Dendritic cell treated with granulocyte-macrophage colony-stimulating factor and Interleukin-4, amounts not matched to agents 40 ng/mL and 50 ng/mL, for 4 days (primary cell): ENCODE results near the gene UGT1A6.

Experiments used
- H3K27ac Mint-ChIP-seq: one replicate; pipeline ENCODE4 v1.8.0; 2022; ENCODE audit warnings: mild to moderate bottlenecking, mixed read lengths
- H3K27me3 Mint-ChIP-seq: one replicate; pipeline ENCODE4 v1.8.0; 2022; ENCODE audit warnings: mild to moderate bottlenecking, mixed read lengths
- H3K36me3 Mint-ChIP-seq: one replicate; pipeline ENCODE4 v1.8.0; 2022; ENCODE audit warnings: low read depth, mixed read lengths
- H3K4me1 Mint-ChIP-seq: one replicate; pipeline ENCODE4 v1.8.0; 2022; ENCODE audit warnings: low read depth, mixed read lengths
- H3K4me3 Mint-ChIP-seq: one replicate; pipeline ENCODE4 v1.8.0; 2022; ENCODE audit warnings: mild to moderate bottlenecking, moderate library complexity, mixed read lengths
- H3K9me3 Mint-ChIP-seq: one replicate; pipeline ENCODE4 v1.8.0; 2022; ENCODE audit warnings: mixed read lengths
- intact Hi-C: fragments of 100-400 bp; cut with micrococcal nuclease; formaldehyde crosslinking; loops from one replicate; pipeline ENCODE4 v1.15.0; 2022

Gene UGT1A6

DNA sequence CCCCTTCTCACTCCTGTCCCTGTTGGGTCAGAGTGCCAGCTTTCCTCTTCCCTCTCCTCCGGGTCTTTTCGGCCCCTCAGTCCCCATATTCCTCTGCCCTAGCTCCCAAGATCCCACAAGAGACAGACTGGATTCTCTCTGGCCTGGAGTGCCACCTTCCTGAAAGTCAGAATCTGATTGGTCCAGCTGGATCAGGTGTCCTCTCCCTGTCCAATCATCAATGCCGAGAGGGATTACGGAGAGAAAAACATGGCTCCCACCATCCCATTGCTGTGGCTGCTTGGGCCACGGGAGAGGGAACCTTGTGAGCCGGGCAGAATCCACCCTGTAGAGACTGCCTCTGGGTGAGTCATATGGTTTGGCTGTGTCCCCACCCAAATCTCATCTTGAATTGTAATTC lies 82.7 kb downstream of the UGT1A6 start:
- Mint-ChIP-seq H3K4me3 (no peak overlapping the region), H3K36me3 (no peaks in the 10 kb centered on the region), H3K9me3 (peaks cover 22% of the 10 kb centered on the region), H3K4me1 (no peaks in the 10 kb centered on the region), H3K27me3 (no peaks in the 10 kb centered on the region), H3K27ac (no peak overlapping the region)
- intact Hi-C loops: no loop called here

DNA sequence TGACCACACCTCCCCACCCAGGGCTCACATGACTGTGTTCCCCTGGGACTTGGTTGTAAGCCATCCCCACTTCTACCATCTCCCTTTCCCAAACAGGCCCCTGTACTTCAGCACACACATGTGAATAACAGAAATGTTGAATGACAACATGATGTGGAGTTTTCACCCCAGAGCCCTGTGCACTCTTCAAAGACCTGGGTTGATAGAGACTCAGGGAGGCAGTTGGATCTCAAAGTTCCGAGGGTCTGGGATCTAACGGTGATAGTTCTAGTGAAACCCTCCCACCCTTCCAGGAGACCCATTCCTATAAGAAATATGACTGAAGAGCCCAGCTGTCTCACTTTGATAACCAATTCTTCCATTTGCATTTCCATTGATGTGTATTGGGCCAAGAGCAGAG lies 85.3 kb downstream of the UGT1A6 start, which contains the start of gene MROH2A:
Gene MROH2A, plus strand, starts transcription at position 301 of the 400 bp plus-strand sequence. CDS start 1,029 bp downstream, outside the sequence.
- Mint-ChIP-seq H3K27me3 (no peaks in the 10 kb centered on the region), H3K4me1 (no peaks in the 10 kb centered on the region), H3K27ac (no peak within 1 kb of the TSS), H3K36me3 (no peaks in the 10 kb centered on the region), H3K4me3 (no peak within 1 kb of the TSS), H3K9me3 (peaks cover 22% of the 10 kb centered on the region)
- intact Hi-C loops: no loop called here

DNA sequence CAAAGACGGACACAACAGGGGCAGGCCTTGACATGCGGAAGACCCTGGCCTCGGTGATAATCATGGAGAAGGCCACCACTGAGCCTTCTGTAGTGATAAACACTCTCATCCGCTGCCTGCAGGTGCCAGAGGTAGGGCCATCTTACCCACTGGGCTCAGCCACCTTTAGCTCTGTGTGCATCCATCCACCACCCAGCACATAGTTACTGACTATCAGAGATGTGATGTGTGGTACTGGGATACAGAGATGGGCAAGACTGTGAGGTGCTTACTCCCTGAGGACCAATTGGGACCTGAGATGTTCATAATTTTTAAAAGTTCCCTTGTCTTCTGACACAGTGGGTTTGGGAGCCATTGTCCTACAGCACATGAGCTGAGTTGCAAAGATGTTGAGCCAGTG lies 87.0 kb downstream of the UGT1A6 start:
- H3K4me1 Mint-ChIP-seq: no peaks in the 10 kb centered on the region

DNA sequence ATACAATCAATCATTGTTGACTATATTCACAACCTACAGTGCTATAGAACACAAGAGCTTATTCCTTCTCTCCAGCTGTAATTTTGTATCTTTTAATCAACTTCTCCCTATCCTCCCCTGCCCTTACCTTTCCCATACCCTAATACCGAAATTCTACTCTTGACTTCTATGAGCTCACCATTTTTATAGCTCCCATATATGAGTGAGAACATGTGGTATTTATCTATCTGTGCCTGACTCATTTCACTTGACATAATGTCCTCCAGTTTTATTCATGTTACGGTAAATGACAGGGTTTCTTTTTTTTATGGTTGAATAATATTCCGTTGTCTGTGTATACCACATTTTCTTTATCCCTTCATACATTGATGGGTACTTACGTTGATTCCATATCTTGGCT lies 88.1 kb downstream of the UGT1A6 start:
- H3K9me3 Mint-ChIP-seq: peaks cover 19% of the 10 kb centered on the region
- no peaks in the 10 kb centered on the region for H3K27me3 Mint-ChIP-seq
- intact Hi-C loops: no loop called here
- no peak overlapping the region for H3K4me3 Mint-ChIP-seq
- H3K36me3 Mint-ChIP-seq: no peaks in the 10 kb centered on the region
- H3K4me1 Mint-ChIP-seq: no peaks in the 10 kb centered on the region
- no peak overlapping the region for H3K27ac Mint-ChIP-seq

More for the DNA sequence above, 87.0 kb downstream of the UGT1A6 start:
- peaks cover 22% of the 10 kb centered on the region for H3K9me3 Mint-ChIP-seq
- intact Hi-C loops: no loop called here
- no peaks in the 10 kb centered on the region for H3K36me3 Mint-ChIP-seq
- H3K4me3 Mint-ChIP-seq: no peak overlapping the region
- no peak overlapping the region for H3K27ac Mint-ChIP-seq
- no peaks in the 10 kb centered on the region for H3K27me3 Mint-ChIP-seq

DNA sequence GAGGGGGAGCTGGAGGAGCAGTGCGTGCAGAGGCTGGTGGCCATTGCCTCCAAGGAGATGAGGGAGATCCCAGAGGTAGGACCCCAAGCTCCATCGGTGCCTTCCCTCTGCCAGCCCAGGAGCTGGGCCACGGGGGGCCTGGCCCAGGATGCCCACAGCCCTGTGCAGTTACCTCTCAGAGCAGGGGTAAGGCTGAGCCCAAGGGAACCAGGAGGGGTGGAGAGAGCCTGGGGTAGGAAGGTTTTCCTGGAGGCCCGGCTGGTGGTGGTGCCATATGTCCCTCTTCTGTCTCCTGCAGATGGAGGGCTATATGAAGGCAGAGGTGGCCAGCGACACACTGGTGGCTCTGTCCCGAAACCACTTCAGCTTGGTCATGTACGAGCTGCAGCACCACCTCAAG lies 96.9 kb downstream of the UGT1A6 start:
- Mint-ChIP-seq H3K27ac (no peak overlapping the region), H3K4me1 (no peaks in the 10 kb centered on the region), H3K9me3 (peaks cover 12% of the 10 kb centered on the region), H3K36me3 (no peaks in the 10 kb centered on the region), H3K4me3 (no peak overlapping the region), H3K27me3 (no peaks in the 10 kb centered on the region)
- intact Hi-C loops: no loop called here

DNA sequence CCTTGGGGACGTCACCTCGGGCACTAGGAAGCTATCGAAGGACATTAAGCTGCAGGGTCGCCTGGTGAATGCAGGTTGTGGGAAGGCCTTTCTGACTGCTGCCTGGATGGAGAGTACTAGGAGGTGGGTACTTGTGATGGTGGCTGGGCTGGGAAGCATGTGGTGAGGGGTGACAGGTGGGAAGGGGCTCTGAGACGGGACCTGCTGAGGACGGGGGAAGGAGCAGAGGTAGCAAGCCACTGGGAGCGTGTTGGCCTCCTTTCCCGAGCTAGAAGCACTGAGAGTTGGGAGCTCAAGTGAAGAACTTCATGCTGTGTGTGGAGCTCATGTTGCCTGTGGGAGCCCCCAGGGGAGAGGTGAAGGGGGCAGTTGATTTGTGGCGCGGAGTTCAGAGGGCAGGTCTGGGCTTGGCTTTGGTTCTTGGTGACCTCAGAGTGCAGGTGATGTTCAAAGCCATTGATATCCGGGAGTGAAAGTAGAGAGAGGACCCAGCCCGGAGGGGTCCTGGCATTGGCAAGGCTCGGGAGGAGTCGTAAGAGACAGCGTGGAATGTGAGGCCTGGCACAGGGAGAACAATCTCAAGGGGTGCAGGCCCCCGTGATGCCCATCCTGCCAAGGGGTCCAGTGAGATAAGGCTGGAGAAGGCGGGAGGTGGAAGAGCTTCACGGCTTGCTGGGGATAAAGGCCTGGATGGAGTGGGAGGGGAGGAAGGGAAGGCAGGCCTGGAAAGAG lies 98.6 kb downstream of the UGT1A6 start:
- Mint-ChIP-seq H3K27me3 (no peaks in the 10 kb centered on the region), H3K4me1 (no peaks in the 10 kb centered on the region), H3K36me3 (no peaks in the 10 kb centered on the region), H3K4me3 (no peak overlapping the region), H3K27ac (no peak overlapping the region), H3K9me3 (peaks cover 1% of the 10 kb centered on the region)
- intact Hi-C loops: no loop called here

DNA sequence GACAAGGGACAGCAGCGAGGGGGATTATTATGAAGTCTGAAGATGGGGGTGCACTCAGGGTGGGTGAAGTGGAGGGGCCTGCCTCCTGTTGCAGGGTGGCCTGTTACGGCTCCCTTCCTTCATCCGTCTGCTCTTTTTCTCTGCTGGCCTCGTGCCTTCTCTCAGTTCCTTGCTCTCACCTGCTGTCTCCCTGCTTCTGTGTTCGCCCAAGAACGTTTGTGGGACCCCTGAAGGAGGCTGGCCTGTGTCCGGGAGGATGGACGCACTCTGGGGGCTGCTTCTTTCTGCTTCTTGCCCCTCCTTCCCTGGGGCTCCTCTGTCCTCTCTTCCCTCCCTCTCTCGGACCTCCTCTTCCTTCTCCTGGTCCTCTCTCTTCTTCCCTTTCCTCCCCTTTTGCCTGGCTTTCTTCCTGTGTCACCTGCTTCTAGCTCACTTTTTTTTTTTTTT lies 99.2 kb downstream of the UGT1A6 start:
- no peaks in the 10 kb centered on the region for H3K4me1 Mint-ChIP-seq
- no peak overlapping the region for H3K27ac Mint-ChIP-seq
- no peaks in the 10 kb centered on the region for H3K36me3 Mint-ChIP-seq
- H3K27me3 Mint-ChIP-seq: no peaks in the 10 kb centered on the region
- no peaks in the 10 kb centered on the region for H3K9me3 Mint-ChIP-seq
- intact Hi-C loops: no loop called here
- H3K4me3 Mint-ChIP-seq: no peak overlapping the region

DNA sequence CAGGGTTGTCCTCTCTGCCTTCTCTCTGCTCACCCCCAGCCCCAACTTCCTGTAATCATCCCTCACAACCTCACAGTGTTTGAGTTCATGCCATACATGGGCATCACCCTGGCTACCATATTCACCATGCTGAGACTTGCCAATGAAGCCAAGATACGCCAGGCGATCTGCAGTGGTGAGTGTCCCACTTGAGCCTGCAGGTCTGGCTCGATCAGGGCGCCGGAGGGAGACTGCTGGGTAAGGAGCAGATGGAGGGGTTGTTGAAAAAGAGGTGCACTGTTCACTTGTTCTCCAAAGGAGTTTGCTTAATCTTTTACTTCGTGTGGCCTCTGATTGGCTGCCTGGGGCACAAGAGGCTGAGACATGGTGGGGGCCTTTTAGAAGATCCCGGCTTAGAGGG lies 100.0 kb downstream of the UGT1A6 start:
- Mint-ChIP-seq H3K9me3 (no peaks in the 10 kb centered on the region), H3K27me3 (no peaks in the 10 kb centered on the region), H3K4me1 (no peaks in the 10 kb centered on the region), H3K27ac (no peak overlapping the region), H3K4me3 (no peak overlapping the region), H3K36me3 (no peaks in the 10 kb centered on the region)
- intact Hi-C loops: no loop called here

DNA sequence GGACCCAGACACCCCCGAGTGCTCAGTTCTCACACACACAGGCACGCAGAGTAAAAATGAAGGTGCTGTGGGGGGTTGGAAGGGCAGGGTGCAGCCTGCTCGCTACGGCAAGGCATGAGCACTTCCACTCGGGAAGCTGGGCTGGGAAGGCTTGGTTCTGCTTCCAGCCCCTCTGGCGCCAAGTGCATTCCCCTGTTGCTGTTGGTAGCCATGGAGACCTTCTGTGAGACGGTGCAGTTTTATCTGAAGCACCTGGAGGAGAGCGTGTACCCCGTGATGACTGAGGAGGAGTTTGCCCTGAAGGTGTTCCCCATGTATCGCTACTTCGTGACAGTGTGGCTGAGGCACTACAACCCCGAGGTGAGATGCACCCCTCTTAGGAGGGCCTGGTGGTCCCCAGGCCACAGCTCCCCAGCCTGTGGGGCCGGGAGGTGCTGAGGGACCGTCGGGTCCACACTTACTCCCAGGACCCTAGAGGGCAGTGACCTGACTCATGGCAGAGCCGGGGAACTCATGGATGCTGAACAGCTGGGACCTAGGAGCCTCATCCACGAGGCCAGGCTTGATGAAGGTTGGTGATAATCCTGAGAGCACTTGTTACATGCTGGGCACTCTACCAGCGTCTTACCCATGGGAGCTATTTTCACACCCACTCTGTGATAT lies 100.9 kb downstream of the UGT1A6 start:
- Mint-ChIP-seq H3K36me3 (no peaks in the 10 kb centered on the region), H3K27ac (no peak overlapping the region), H3K4me3 (no peak overlapping the region), H3K9me3 (no peaks in the 10 kb centered on the region), H3K4me1 (no peaks in the 10 kb centered on the region), H3K27me3 (no peaks in the 10 kb centered on the region)
- intact Hi-C loops: no loop called here

DNA sequence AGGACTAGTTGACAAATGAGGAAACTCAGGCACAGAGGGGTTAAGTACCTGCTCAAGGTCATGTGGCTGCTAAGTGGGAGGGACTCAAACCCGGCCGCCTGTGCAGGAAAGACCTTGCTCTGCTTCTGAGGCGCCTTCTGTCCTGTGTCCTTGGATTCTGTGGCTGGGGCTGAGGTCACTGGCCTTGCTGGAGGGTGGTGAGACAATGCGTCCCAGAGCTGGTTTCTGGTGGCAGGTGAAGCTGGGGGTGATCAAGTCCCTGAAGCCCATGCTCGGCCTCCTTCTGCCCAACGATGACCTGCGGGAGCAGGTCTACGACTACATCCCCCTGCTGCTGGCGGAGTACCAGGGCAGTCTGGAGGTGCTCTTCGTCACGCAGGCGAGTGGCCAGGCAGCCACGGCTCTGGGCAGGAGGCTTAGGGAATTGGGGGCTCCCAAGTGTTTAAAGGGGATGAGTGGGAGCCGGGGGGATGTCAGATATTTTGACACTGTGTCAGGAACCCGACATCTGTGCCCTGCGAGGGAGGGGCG lies 101.5 kb downstream of the UGT1A6 start:
- Mint-ChIP-seq H3K36me3 (no peaks in the 10 kb centered on the region), H3K4me3 (no peak overlapping the region), H3K4me1 (no peaks in the 10 kb centered on the region), H3K27me3 (no peaks in the 10 kb centered on the region), H3K9me3 (no peaks in the 10 kb centered on the region), H3K27ac (no peak overlapping the region)
- intact Hi-C loops: no loop called here

DNA sequence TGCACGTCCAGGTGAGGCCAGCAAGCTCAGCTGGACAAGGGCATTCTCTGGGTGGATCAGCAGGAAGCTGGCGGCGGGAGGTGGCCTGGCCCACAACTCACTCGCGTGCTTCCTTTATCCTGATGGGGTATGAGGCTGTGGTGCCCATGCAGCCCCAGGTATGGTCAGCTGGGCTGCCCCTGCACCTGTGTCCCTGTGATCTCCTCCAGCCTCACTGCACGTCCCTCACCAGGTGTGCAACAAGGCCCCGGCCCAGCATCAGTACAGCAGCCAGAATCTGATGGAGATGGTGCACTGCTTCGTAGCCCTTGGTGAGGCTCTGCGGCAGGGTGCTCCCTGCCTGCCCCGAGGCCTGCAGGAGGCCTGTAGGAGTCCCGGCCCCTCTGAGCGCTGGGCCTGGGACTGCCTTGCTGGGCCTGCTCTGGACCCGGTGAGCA lies 103.1 kb downstream of the UGT1A6 start:
- H3K4me3 Mint-ChIP-seq: no peak overlapping the region
- no peak overlapping the region for H3K27ac Mint-ChIP-seq
- intact Hi-C loops: no loop called here
- H3K9me3 Mint-ChIP-seq: peaks cover 6% of the 10 kb centered on the region
- H3K36me3 Mint-ChIP-seq: no peaks in the 10 kb centered on the region
- H3K27me3 Mint-ChIP-seq: no peaks in the 10 kb centered on the region
- H3K4me1 Mint-ChIP-seq: no peaks in the 10 kb centered on the region

DNA sequence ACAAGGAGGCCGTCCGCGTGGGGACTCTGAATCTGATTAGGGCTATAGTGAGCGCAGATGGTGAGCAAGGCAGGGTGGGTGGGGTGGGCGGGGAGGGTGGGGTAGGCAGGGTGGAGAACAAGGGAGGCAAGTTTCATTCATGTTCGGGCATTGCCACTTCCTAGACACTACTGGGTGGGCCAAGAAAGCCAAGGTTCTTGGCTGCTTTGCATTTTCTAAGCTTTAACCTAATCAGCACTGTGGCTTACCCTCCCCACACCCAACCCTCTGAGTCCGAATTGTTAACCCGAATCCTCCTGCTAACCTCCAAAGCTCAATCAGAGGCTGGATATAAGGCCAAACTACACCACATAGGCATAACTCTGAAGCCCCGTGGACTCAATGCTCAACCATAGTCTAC lies 103.6 kb downstream of the UGT1A6 start:
- no peaks in the 10 kb centered on the region for H3K36me3 Mint-ChIP-seq
- intact Hi-C loops: no loop called here

DNA sequence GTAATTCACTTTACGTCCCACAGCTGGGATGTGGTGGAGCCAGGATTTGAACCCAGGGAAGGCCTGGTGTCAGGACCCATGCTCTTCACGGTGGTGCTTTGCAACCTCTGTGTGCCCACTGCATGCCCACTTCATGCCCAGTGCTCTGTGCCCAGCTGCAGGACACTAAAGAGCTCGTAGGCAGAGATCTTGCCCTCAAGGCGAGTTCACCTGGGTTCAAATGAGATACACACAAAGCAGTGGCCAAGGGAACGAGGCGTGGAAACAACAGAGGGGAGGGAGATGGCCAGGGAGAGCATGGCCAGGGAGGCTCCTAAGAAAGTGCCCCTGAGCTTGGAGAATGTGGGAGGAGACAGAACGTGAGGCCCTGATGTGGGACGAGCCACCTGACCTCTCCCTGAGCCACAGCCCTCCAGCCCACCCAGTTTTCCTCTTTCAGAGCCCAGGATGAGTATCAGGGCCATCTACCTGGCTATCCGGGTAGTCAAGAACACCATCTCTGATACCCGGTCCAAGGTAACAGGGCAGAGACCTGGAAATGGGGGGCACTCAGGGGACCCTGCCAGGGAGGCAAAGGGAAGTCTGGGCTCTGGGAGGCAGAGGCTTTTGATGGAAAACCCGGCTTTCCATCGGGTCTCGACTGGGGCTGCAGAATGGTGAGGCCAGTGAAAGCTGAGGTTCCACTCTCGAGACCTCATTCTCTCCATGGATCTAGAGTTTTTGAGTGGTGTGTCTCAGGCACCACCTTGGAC lies 105.8 kb downstream of the UGT1A6 start:
- Mint-ChIP-seq H3K4me3 (no peak overlapping the region), H3K4me1 (no peaks in the 10 kb centered on the region), H3K9me3 (peaks cover 8% of the 10 kb centered on the region), H3K27me3 (no peaks in the 10 kb centered on the region), H3K36me3 (no peaks in the 10 kb centered on the region), H3K27ac (no peak overlapping the region)
- intact Hi-C loops: no loop called here

More for the DNA sequence above, 103.6 kb downstream of the UGT1A6 start:
- H3K27ac Mint-ChIP-seq: no peak overlapping the region
- H3K4me1 Mint-ChIP-seq: no peaks in the 10 kb centered on the region
- no peaks in the 10 kb centered on the region for H3K27me3 Mint-ChIP-seq
- H3K9me3 Mint-ChIP-seq: peaks cover 8% of the 10 kb centered on the region
- no peak overlapping the region for H3K4me3 Mint-ChIP-seq

DNA sequence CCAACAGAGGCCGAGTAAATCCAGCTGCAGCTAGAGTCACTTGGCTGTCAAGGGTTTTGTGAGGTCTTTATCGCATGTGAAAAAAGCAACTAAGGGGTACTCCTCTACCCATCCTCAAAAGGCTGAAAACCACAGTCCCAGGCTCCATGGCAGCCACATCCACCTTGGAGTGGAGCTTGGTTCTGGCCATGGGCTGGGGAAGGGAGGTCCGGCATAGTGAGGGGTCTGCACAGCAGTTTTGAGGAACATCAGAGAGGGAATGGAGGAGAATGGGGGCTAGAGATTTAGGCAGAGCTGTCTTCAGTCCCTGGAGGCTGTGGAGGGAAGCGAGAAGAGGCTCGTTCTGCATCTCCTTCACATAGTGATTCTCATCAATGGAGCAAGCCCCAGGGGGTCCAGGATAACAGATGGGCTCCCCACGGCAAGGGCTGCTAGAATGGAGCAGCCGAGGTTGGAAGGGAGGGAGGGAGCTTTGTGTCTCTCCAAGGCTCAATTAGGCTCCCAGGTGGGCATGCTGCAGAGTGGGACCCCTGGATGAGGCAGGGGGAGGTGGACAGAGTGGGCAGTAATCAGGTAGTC lies 106.5 kb downstream of the UGT1A6 start:
- H3K27me3 Mint-ChIP-seq: no peaks in the 10 kb centered on the region
- no peak overlapping the region for H3K4me3 Mint-ChIP-seq
- H3K9me3 Mint-ChIP-seq: peaks cover 8% of the 10 kb centered on the region
- H3K27ac Mint-ChIP-seq: no peak overlapping the region
- intact Hi-C loops: no loop called here
- no peaks in the 10 kb centered on the region for H3K4me1 Mint-ChIP-seq
- H3K36me3 Mint-ChIP-seq: no peaks in the 10 kb centered on the region
